Gastroesophageal sphincter (tissue), 4 donors: ENCODE data around the gene FAM193A. TPM values are rescaled to one million over a fixed set of nuclear protein-coding genes. Genes with fewer than 3 reads are reported as not detected.

Source experiments
- ATAC-seq: fragments of 150-250 bp; one replicate; pipeline ENCODE4 v1.9.1; 2016; ENCODE audit warnings: mild to moderate bottlenecking, moderate library complexity
- H3K27ac ChIP-seq, 4 donors: fragments of 200-600 bp; sonication (generic) in 3 of 4; 1 replicate in 3 of 4; 2 replicates in 1 of 4; pipeline ENCODE4 v1.5.1; 2016 to 2019
- H3K27me3 ChIP-seq: fragments of 200-600 bp; sonication (generic); one replicate; pipeline ENCODE4 v1.5.1; 2019
- H3K36me3 ChIP-seq, 2 donors: fragments of 200-600 bp; sonication (generic); one replicate each; pipeline ENCODE4 v1.5.1; 2019; ENCODE audit warnings: control low read depth in 1 of 2
- H3K4me1 ChIP-seq, 3 donors: fragments of 200-600 bp; sonication (generic); 1 replicate in 2 of 3; 2 replicates in 1 of 3; pipeline ENCODE4 v1.5.1; 2016 to 2019; ENCODE audit warnings: control low read depth in 2 of 3
- H3K4me3 ChIP-seq, 2 donors: fragments of 200-600 bp; sonication (generic); one replicate each; pipeline ENCODE4 v1.5.1; 2019; ENCODE audit warnings: mild to moderate bottlenecking in 1 of 2, moderate library complexity in 1 of 2
- H3K9me3 ChIP-seq, 3 donors: fragments of 200-600 bp; sonication (generic); one replicate each; pipeline ENCODE4 v1.5.1; 2017 to 2019; ENCODE audit warnings: control low read depth in 2 of 3
- EP300 ChIP-seq: sonication (generic); formaldehyde crosslinking; IDR thresholded peaks from one replicate; pipeline ENCODE4 v1.6.1; 2017; ENCODE audit warnings: antibody characterized with exemption, mild to moderate bottlenecking
- POLR2A ChIP-seq, 2 donors: fragments of 450-650 bp; IDR thresholded peaks; one replicate each; pipeline ENCODE4 v1.6.1; 2017; ENCODE audit warnings: antibody characterized with exemption in 2 of 2, mild to moderate bottlenecking in 2 of 2, moderate library complexity in 1 of 2
- POLR2AphosphoS5 ChIP-seq: sonication (generic); formaldehyde crosslinking; IDR thresholded peaks from one replicate; pipeline ENCODE4 v1.6.1; 2017; ENCODE audit warnings: antibody characterized with exemption
- WGBS, 2 donors: methylation state at CpG; one replicate each; pipeline ENCODE4 v1.1.5; 2018; ENCODE audit warnings: low coverage in 1 of 2; 5-methylcytosine and 5-hydroxymethylcytosine counted together
- total RNA-seq, 4 donors: library from RNA; depleted of rRNA; stranded (reverse); fragments of >200 nt; gene quantifications; one replicate each; pipeline ENCODE4 v1.1.0, GENCODE V29; 2016
- TF ChIP-seq, protein P1 (sequence below), 4 experiments: fragments of 200-600 bp in 2 of 4; fragments of 450-650 bp in 2 of 4; sonication (generic) in 1 of 4; IDR thresholded peaks; one replicate each; pipeline ENCODE4 v1.5.1; 2017 to 2019; ENCODE audit warnings: antibody characterized with exemption in 4 of 4, mild to moderate bottlenecking in 2 of 4, moderate library complexity in 2 of 4

The FAM193A gene
- total RNA-seq, 4 donors from 2014 or later, result 24.5 to 35.6 (median 30.2) TPM

GRCh38 chr4:2500547-2500946 lies 35.9 kb upstream of the FAM193A start:
- ATAC-seq, result no peak

DNA sequence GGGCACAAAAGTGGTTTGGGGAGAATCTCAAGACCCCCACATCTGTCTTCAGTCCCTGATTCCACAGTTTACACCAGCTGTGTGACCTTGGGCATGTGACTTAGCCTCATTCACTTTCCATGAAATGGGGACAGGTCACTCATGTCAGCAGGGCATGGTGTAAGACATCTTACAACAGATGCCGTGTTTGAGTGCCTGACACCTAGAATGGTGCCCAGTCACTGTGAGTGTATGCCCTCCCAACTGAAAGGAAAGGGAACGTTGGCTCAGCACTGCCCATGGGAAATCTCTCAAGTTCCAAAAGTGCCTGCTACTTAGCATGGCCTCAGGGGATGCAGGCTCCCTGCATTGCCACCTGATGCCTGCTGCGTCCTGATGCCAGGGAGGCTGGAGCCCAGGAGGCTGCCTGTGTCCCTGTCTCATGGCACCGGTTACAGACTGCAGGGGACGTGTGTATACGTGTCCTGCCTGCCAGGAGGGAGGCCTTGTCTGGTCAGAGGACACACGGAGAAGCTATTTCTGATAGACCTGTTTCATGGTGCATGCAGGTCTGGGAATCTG lies 35.3 kb upstream of the FAM193A start:
- Histone ChIP-seq H3K36me3 (peaks cover 0 to 89% of the 10 kb centered on the region in 2 donors), H3K4me1 (no peaks in the 10 kb centered on the region), H3K27ac (no peak overlapping the region), H3K9me3 (no peaks in the 10 kb centered on the region), H3K4me3 (no peak overlapping the region), H3K27me3 (no peaks in the 10 kb centered on the region)
- ATAC-seq, result no peak
- TF ChIP-seq, protein P1, sequence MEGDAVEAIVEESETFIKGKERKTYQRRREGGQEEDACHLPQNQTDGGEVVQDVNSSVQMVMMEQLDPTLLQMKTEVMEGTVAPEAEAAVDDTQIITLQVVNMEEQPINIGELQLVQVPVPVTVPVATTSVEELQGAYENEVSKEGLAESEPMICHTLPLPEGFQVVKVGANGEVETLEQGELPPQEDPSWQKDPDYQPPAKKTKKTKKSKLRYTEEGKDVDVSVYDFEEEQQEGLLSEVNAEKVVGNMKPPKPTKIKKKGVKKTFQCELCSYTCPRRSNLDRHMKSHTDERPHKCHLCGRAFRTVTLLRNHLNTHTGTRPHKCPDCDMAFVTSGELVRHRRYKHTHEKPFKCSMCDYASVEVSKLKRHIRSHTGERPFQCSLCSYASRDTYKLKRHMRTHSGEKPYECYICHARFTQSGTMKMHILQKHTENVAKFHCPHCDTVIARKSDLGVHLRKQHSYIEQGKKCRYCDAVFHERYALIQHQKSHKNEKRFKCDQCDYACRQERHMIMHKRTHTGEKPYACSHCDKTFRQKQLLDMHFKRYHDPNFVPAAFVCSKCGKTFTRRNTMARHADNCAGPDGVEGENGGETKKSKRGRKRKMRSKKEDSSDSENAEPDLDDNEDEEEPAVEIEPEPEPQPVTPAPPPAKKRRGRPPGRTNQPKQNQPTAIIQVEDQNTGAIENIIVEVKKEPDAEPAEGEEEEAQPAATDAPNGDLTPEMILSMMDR (IDR thresholded peaks at IDR 0.05), result no peak
- no peak for TF ChIP-seq POLR2A (IDR thresholded peaks at IDR 0.05)
- TF ChIP-seq EP300, result no peak
- no peak for TF ChIP-seq POLR2AphosphoS5
- 80 to 92% methylated on average over 2 of the region's 7 CpGs for WGBS, 2 donors

More at GRCh38 chr4:2500547-2500946, 35.9 kb upstream of the FAM193A start:
- no peaks in the 10 kb centered on the region for H3K27me3 ChIP-seq
- H3K9me3 ChIP-seq, result no peaks in the 10 kb centered on the region
- TF ChIP-seq POLR2A (IDR thresholded peaks at IDR 0.05), result no peak
- TF ChIP-seq POLR2AphosphoS5, result no peak
- no peak for TF ChIP-seq EP300
- TF ChIP-seq, protein P1 (IDR thresholded peaks at IDR 0.05), result no peak
- no peak overlapping the region for H3K4me3 ChIP-seq
- 68 to 94% methylated on average over 2 of the region's 2 CpGs for WGBS, 2 donors
- H3K36me3 ChIP-seq, result peaks cover 0 to 91% of the 10 kb centered on the region in 2 donors
- no peak overlapping the region for H3K27ac ChIP-seq
- H3K4me1 ChIP-seq, result peaks cover 0 to 5% (median 0%) of the 10 kb centered on the region in 3 donors

DNA sequence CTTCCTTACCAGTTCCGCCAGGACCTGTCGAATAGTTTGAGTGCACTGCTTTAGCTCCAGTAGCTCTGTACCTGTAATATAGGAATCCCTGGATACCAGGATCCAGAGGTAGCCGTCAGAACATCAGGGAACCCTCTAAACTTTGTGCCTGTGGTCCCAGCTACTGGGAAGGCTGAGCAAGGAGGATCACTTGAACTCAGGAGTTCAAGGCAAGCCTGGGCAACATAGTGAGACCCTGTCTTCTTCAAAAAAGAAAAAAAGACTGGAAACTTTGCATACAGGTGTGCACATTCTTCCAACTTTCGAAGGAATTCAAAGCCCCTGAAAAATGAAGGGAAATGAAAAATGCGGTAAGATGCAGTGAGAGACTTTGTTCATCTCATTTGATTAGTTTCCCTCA lies 32.6 kb upstream of the FAM193A start:
- Histone ChIP-seq H3K36me3 (peaks cover 0 to 88% of the 10 kb centered on the region in 2 donors), H3K4me1 (no peaks in the 10 kb centered on the region), H3K27ac (no peak overlapping the region), H3K9me3 (no peaks in the 10 kb centered on the region), H3K4me3 (no peak overlapping the region), H3K27me3 (no peaks in the 10 kb centered on the region)
- ATAC-seq, result no peak
- TF ChIP-seq POLR2AphosphoS5 (no peak), POLR2A (IDR thresholded peaks at IDR 0.05) (no peak), EP300 (no peak)
- TF ChIP-seq, protein P1 (IDR thresholded peaks at IDR 0.05), result no peak
- 81 to 92% methylated on average over 2 to 3 of the region's 5 CpGs for whole genome bisulfite sequencing, 2 donors

DNA sequence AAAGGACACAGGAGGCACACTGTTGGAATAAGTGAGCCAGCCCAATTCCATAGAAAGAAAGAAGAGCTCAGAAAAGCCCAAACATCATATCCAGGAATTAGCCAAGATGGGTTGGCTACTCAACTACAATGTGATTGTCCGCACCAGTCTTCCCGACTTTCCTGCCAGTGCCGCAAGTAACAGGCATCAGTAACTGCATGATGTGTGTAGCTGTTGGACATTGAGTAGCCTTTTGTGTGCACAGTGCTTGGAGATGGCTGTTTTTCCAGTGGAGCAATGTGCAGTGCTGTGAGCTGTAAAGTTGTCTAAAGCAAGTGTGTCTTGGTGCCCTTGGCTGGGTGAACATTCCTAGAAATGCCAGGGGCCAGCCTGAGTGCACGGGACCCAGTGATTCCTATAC lies 29.2 kb upstream of the FAM193A start:
- no peak for ATAC-seq
- peaks cover 0 to 85% of the 10 kb centered on the region in 2 donors for H3K36me3 ChIP-seq

GRCh38 chr4:2507855-2508254 lies 28.6 kb upstream of the FAM193A start:
- ATAC-seq, result no peak
- H3K9me3 ChIP-seq, result no peaks in the 10 kb centered on the region
- H3K4me3 ChIP-seq, result no peak overlapping the region
- peaks cover 0 to 85% of the 10 kb centered on the region in 2 donors for H3K36me3 ChIP-seq
- no peak overlapping the region for H3K27ac ChIP-seq
- H3K4me1 ChIP-seq, result no peaks in the 10 kb centered on the region
- TF ChIP-seq EP300 (no peak), POLR2A (IDR thresholded peaks at IDR 0.05) (no peak), POLR2AphosphoS5 (no peak)
- TF ChIP-seq, protein P1 (IDR thresholded peaks at IDR 0.05), result no peak
- WGBS, 2 donors, result 100% methylated on average over 1 of the region's 7 CpGs; no CpG with 5 or more reads in 1 of the 2 donors
- no peaks in the 10 kb centered on the region for H3K27me3 ChIP-seq

More for the DNA sequence above, 29.2 kb upstream of the FAM193A start:
- 92 to 96% methylated on average over 2 to 4 of the region's 4 CpGs for WGBS, 2 donors
- Histone ChIP-seq H3K27me3 (no peaks in the 10 kb centered on the region), H3K4me1 (no peaks in the 10 kb centered on the region), H3K27ac (no peak overlapping the region), H3K4me3 (no peak overlapping the region), H3K9me3 (no peaks in the 10 kb centered on the region)
- TF ChIP-seq EP300, result no peak
- no peak for TF ChIP-seq POLR2AphosphoS5
- TF ChIP-seq POLR2A (IDR thresholded peaks at IDR 0.05), result no peak
- TF ChIP-seq, protein P1 (IDR thresholded peaks at IDR 0.05), result no peak
